Body of pancreas (tissue), 4 donors: ENCODE measurements around the gene KRT3.

Source experiments
- POLR2A ChIP-seq, 3 donors: fragments of 450-650 bp; IDR thresholded peaks; one replicate each; pipeline ENCODE4 v1.6.1; 2016; ENCODE audit warnings: antibody characterized with exemption in 3 of 3, mild to moderate bottlenecking in 2 of 3
- TF ChIP-seq, protein P1 (sequence below), 7 experiments: fragments of 450-650 bp in 4 of 7; fragments of 200-600 bp in 3 of 7; sonication (generic) in 3 of 7; IDR thresholded peaks; one replicate each; pipeline ENCODE4 v1.5.1; 2016 to 2019; ENCODE audit warnings: antibody characterized with exemption in 7 of 7

DNA sequence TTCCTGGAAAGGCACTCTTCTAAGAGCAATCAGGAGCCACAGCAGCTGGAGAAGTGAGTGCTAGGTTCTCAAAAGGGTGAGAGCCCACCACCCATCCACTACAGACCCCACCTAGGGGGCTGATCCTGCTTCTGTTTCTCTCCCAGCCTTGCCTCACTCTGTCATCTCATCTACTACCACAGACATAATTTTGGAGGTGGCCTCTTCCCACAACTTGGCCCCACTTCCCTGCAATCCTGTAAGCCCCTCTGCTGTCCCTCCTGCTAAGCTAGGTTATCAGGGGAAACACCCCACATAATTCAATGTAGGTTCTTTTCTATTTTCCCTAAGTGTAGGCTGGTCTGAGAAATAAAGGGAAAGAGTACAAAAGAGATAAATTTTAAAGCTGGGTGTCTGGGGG is 35.3 kb downstream of the KRT3 start:
- TF ChIP-seq, protein P1, sequence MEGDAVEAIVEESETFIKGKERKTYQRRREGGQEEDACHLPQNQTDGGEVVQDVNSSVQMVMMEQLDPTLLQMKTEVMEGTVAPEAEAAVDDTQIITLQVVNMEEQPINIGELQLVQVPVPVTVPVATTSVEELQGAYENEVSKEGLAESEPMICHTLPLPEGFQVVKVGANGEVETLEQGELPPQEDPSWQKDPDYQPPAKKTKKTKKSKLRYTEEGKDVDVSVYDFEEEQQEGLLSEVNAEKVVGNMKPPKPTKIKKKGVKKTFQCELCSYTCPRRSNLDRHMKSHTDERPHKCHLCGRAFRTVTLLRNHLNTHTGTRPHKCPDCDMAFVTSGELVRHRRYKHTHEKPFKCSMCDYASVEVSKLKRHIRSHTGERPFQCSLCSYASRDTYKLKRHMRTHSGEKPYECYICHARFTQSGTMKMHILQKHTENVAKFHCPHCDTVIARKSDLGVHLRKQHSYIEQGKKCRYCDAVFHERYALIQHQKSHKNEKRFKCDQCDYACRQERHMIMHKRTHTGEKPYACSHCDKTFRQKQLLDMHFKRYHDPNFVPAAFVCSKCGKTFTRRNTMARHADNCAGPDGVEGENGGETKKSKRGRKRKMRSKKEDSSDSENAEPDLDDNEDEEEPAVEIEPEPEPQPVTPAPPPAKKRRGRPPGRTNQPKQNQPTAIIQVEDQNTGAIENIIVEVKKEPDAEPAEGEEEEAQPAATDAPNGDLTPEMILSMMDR (IDR thresholded peaks at IDR 0.05): no peak
- TF ChIP-seq POLR2A (IDR thresholded peaks at IDR 0.05): no peak
